ENCODE data around the gene TTLL13. TPM values are rescaled to one million over a fixed set of nuclear protein-coding genes. Genes with fewer than 3 reads are reported as not detected.
"Not testable (repeated sequence)": the region's sequence is repeated elsewhere in the genome, so short reads cannot be mapped to it uniquely, and the experiment has no call there.

The TTLL13 gene
- total and polyA plus RNA-seq, 2 donors = 0.05 TPM; not detected in 1

DNA sequence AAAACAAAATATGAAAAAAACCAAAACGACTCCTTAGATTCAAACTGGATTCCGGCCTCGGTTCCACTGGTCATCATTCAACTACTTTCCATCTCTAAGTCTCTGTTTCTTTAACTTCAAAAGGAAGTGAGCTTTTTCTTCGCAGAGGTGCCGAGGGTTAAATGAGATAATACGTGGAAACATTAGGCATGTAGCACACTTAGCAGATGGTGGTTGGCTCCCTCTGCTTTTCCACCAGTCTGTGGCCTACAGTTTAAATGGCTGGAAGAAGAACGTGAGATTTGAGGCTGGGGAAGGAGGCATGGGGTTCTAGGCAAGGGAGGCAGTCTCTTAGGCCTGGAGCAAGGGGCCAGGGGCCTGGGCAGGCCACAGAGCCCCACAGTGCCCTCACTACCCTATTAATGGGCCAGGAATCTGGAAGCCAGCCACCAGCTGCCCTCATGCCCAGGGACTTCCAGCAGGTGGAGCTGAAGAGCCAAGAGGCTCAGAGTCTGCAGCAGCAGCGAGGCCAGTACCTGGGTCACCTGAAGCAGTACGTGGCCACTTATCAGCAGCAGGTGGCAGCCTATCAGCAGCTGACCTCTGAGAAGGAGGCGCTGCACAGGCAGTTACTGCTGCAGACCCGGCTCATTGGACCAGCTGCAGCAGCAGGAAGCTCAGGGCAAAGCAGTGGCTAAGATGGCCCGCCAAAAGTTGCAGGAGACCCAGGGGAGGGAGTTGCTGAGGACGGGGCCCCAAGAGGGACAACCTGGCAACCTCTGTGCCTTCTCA lies 43.9 kb downstream of the TTLL13 start:
- not testable (repeated sequence) for H3K4me1 ChIP-seq (ENCODE audit: insufficient read depth); H3K27ac ChIP-seq (ENCODE audit: low read depth); DNase-seq (ENCODE audit: extremely low spot score); H3K4me3 ChIP-seq (ENCODE audit: low read depth, low read length); H3K36me3 ChIP-seq (ENCODE audit: insufficient read depth)
- WGBS = 60% methylated on average over 13 of the region's 13 CpGs

DNA sequence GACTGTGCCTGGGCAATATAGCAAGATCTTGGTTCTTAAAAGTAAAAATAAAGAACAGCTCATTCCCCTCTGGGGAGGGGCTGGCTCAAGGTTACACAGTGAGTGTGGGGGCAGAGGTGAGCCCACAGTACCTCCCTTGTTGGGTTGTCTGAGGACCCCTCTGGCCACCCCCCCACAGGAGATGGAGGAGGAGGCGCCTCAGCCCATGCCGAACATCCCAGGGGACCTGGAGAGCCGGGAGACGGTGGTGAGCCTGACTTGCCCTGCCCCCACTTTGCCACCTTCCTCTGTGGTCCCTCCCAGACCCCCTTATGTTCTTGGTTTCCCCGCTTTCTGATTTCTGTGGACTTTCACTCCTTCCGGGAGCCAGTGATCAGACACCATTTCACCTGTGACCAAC lies 44.8 kb downstream of the TTLL13 start:
- no peak overlapping the region for H3K4me3 ChIP-seq (ENCODE audit: low read depth, low read length)
- no peaks in the 10 kb centered on the region for H3K4me1 ChIP-seq (ENCODE audit: insufficient read depth)
- no peaks in the 10 kb centered on the region for H3K36me3 ChIP-seq (ENCODE audit: insufficient read depth)
- WGBS = 76% methylated on average over 6 of the region's 6 CpGs
- DNase-seq (ENCODE audit: extremely low spot score) = no peak
- H3K27ac ChIP-seq (ENCODE audit: low read depth) = no peak overlapping the region

DNA sequence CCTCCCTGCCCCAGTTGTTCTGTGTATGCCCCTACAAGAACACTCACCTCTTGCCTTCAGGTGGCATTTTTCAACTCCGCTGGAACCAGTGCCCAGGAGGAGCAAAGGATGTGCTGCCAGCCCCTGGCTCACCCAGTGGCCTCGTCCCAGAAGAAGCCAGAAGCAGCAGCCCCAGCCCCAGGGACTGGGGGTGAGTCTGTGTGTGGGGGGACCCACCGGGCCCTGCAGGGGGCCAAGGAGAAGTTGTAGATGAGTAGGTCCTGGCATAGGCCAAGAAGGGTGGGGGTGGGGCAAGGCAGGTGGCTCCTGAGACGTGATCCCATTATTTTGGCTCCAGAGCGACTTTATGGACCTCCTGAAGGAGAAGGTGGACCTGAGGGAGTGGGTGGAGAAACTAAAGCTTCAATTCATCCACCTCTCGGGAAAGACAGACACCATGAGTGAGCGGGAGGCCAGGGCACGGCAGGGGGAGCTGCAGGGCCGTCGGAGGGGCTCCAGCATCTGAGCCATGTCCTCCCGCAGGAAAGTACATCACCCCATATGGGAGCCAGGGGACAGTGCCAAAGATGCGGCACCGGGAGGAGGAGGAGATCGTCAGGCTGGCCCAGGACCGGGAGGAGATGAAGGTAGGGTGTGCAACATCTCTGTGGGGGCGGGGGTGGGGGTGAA lies 45.4 kb downstream of the TTLL13 start:
- Histone ChIP-seq H3K4me3 (ENCODE audit: low read depth, low read length) (no peak overlapping the region), H3K36me3 (ENCODE audit: insufficient read depth) (no peaks in the 10 kb centered on the region), H3K4me1 (ENCODE audit: insufficient read depth) (no peaks in the 10 kb centered on the region), H3K27ac (ENCODE audit: low read depth) (no peak overlapping the region)
- DNase-seq (ENCODE audit: extremely low spot score) = no peak
- WGBS = 54% methylated on average over 16 of the region's 16 CpGs

DNA sequence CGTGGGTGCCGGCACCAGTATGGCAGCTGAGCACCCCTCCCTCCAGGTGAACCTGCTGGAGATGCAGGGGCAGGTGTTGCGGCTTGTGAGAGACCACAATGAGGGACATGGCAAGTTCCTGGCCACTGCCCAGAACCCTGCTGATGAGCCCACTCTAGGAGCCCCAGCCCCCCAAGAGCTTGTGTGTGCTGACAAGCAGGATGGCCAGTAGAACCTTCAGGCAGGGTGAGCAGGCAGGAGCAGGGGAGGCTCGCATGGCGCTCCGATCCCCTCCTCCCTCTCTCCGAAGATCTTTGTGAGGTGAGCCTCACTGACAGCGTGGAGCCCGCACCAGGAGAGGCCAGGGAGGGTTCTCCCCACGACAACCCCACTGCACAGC lies 45.9 kb downstream of the TTLL13 start:
- H3K4me3 ChIP-seq (ENCODE audit: low read depth, low read length) = no peak overlapping the region
- no peak overlapping the region for H3K27ac ChIP-seq (ENCODE audit: low read depth)
- no peaks in the 10 kb centered on the region for H3K4me1 ChIP-seq (ENCODE audit: insufficient read depth)
- no peaks in the 10 kb centered on the region for H3K36me3 ChIP-seq (ENCODE audit: insufficient read depth)
- DNase-seq (ENCODE audit: extremely low spot score) = no peak
- 47% methylated on average over 10 of the region's 10 CpGs for WGBS

DNA sequence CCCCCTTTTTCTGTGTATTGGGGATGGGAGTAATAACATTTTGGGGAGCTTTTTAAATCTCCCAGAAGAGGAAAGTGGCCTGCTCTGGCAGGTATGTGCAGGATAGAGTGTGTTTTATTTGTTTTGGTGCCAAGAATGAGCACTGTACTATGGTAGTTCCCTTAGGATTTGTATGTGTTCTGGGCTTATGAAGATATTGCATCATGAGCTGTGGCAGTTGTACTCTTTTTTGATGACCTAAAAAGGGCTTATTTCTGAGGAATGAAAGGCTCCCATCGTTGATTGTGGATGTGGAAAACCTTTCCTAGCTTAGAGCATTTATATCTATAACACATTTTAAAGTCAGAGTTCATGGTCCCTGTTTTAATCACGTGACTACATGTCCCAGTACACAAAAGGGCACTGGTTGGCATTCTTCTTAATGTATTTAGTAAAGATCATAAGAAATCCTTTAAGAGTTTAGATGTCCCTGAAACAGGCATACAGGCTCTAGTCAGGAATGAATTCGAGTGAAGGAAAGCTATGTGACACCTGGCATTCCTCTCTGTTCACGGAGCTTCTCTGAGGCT lies 47.0 kb downstream of the TTLL13 start:
- not testable (repeated sequence) for H3K4me1 ChIP-seq (ENCODE audit: insufficient read depth); H3K4me3 ChIP-seq (ENCODE audit: low read depth, low read length)

DNA sequence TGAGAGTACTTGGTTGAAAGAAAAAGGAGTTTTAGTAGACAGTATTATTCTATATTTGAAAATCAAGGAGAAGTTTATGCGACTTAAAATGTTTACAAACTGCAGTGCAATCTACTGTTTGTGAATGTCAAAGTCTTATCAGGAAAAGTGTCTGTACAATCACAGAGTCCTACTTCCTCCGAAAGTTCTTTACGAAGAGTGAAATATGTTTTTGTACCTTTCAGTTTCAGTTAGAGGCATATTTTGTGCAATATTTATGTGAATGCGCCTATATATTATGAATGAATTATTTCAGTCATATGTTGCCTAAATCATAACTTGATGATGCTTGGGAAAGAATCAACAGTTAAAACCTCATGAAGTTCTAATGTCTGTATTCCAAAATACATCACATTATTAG lies 47.7 kb downstream of the TTLL13 start:
- Histone ChIP-seq H3K27ac (ENCODE audit: low read depth) (no peak overlapping the region), H3K4me1 (ENCODE audit: insufficient read depth) (no peaks in the 10 kb centered on the region), H3K4me3 (ENCODE audit: low read depth, low read length) (no peak overlapping the region), H3K36me3 (ENCODE audit: insufficient read depth) (no peaks in the 10 kb centered on the region)
- WGBS = 91% methylated on average over 4 of the region's 4 CpGs
- no peak for DNase-seq (ENCODE audit: extremely low spot score)

More for the DNA sequence above, 47.0 kb downstream of the TTLL13 start:
- H3K27ac ChIP-seq (ENCODE audit: low read depth); H3K36me3 ChIP-seq (ENCODE audit: insufficient read depth); DNase-seq (ENCODE audit: extremely low spot score): not testable (repeated sequence)
- WGBS = 69% methylated on average over 4 of the region's 4 CpGs

DNA sequence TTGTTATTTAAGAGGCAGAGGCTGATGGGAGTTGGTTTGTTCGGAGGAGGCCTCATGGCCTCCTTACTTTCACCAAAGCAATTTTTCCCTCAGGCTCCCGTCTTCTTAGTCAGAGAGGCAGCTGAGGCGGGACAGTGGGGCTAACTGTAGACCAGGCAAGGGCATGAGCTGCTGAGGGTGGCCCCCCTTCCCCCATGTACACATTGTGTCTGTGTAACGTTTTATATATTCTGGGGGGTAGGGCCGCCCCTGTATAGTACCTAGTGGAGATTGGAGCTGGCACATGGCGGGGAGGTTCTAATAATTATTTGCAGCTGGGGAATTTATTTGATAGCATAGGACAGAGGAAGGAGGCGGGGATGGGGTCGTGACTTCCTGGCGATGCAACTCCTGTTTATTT lies 51.2 kb downstream of the TTLL13 start:
- whole genome bisulfite sequencing = 84% methylated on average over 9 of the region's 9 CpGs
- Histone ChIP-seq H3K4me3 (ENCODE audit: low read depth, low read length) (no peak overlapping the region), H3K27ac (ENCODE audit: low read depth) (no peak overlapping the region), H3K4me1 (ENCODE audit: insufficient read depth) (no peaks in the 10 kb centered on the region), H3K36me3 (ENCODE audit: insufficient read depth) (no peaks in the 10 kb centered on the region)
- DNase-seq (ENCODE audit: extremely low spot score) = no peak

DNA sequence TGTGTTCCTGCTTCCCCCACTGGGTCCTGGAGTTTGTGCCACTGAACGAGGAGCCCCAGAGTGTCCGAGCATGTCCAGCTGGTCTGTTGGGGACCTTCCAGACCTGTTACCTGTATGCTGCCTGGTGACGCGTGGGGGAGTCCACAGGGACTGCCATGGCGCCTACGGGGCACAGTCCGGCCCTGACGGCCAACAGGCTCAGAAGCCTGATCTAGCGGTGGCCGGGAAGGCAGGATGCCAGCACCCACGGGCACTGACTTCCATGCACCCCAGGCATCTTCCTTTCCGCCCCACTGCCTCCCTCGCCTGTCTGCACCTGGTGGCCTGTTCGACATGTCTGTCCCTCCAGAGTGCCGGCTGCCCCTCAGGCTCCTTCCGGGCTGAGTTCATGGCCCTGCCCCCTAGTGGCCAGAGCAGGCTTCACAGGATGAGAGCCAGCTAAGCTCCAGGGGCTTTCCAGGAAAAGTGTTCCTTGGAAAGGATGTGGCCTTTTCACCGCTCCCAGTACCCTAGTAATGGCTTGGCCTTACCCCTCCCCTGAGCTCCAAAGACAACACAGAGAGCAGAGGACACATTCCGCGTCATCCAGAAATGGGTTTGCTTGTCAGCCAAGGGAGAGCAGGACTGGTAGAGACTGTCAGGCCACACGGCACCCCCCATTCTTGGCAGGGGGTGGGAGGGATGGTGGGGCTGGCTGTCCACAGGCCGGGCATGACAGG lies 51.8 kb downstream of the TTLL13 start:
- no peak overlapping the region for H3K27ac ChIP-seq (ENCODE audit: low read depth)
- 65% methylated on average over 21 of the region's 21 CpGs for WGBS

DNA sequence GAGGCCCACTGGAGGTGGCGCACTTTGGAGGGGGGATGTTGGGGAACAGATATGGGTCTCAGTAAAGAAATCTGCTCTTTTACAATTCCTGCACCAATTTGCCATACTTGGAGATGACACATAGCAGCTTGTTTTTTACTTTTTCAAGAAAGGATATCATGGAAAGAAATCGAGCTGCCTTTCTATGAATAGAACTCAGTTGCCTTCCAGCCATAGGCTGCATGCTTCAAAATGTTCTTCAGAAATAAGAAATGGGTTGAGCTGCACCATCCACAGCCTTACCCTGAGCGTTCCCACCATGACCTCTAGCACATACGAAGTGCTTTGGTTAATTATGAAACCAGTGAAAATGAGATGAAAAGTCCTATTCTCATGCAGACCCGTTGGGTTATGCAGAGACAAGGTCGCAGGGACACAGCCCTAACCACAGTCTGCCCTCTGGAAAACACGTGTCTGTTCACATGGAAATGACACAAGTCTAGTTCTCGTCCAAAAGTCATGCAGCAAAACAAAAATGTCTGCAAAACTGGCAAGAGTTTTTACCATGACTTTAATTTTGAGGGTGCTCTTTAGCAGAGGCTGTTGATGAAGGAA lies 52.4 kb downstream of the TTLL13 start:
- no peak overlapping the region for H3K27ac ChIP-seq (ENCODE audit: low read depth)
- 77% methylated on average over 8 of the region's 8 CpGs for WGBS
- H3K4me1 ChIP-seq (ENCODE audit: insufficient read depth) = no peaks in the 10 kb centered on the region
- DNase-seq (ENCODE audit: extremely low spot score) = no peak
- H3K4me3 ChIP-seq (ENCODE audit: low read depth, low read length) = no peak overlapping the region
- no peaks in the 10 kb centered on the region for H3K36me3 ChIP-seq (ENCODE audit: insufficient read depth)

More for the DNA sequence above, 51.8 kb downstream of the TTLL13 start:
- Histone ChIP-seq H3K4me1 (ENCODE audit: insufficient read depth) (no peaks in the 10 kb centered on the region), H3K4me3 (ENCODE audit: low read depth, low read length) (no peak overlapping the region), H3K36me3 (ENCODE audit: insufficient read depth) (no peaks in the 10 kb centered on the region)
- DNase-seq (ENCODE audit: extremely low spot score) = no peak

DNA sequence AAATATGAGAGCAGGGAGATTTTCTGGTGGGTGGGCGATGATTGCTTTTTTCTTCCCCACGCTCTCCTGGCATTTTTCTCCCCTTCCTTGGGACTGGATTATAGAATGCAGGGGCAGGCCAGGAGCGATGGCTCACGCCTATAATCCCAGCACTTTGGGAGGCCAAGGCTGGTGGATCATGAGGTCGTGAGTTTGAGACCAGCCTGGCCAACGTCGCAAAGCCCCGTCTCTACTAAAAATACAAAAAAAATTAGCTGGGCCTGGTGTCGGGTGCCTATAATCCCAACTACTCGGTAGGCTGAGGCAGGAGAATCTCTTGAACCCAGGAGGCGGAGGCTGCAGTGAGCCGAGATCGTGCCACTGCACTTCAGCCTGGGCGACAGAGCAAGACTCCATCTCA lies 56.0 kb downstream of the TTLL13 start:
- WGBS = 91% methylated on average over 14 of the region's 14 CpGs
- H3K4me1 ChIP-seq (ENCODE audit: insufficient read depth); H3K36me3 ChIP-seq (ENCODE audit: insufficient read depth); H3K27ac ChIP-seq (ENCODE audit: low read depth); DNase-seq (ENCODE audit: extremely low spot score); H3K4me3 ChIP-seq (ENCODE audit: low read depth, low read length): not testable (repeated sequence)

DNA sequence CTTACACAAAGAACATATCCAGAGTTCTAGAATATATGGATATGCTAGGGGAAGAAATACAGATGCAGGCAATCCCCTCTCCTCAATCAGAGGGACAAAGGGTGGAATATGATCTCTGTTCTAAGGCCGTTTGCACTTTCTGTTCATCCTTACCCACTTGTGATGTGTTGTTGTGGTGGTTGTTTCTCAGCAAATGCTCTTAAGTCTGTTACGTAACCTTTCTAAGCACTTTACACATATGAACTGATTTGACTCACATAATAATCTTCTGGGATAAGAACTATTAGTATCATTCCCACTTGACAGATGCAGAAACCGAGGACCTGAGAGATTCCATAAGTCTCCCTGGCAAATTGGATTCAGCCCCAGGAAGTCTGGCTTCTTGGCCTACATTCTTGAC lies 56.6 kb downstream of the TTLL13 start:
- DNase-seq (ENCODE audit: extremely low spot score) = no peak
- 87% methylated on average over 3 of the region's 3 CpGs for WGBS
- Histone ChIP-seq H3K36me3 (ENCODE audit: insufficient read depth) (no peaks in the 10 kb centered on the region), H3K4me3 (ENCODE audit: low read depth, low read length) (no peak overlapping the region), H3K4me1 (ENCODE audit: insufficient read depth) (no peaks in the 10 kb centered on the region), H3K27ac (ENCODE audit: low read depth) (no peak overlapping the region)

DNA sequence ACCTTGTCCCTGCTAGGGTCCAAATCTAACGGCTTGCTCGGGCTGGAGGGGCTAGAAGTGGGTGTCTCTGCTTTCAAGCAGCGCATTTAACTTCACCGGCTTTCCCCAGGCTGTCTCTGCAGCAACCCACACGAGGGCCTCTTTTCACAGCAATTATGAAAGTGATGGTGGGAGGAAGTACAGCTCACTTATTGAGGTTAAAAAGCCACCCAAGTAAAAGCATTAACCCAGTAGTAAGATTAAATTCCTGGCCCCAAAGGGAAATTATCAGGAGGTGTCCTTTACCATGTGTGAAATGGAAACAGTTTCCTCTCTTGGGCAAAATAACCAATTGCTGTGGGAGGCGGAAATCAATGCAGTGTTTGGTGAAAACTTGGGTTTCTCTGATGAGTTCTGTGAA lies 57.2 kb downstream of the TTLL13 start:
- Histone ChIP-seq H3K4me3 (ENCODE audit: low read depth, low read length) (no peak overlapping the region), H3K4me1 (ENCODE audit: insufficient read depth) (no peaks in the 10 kb centered on the region), H3K27ac (ENCODE audit: low read depth) (no peak overlapping the region), H3K36me3 (ENCODE audit: insufficient read depth) (no peaks in the 10 kb centered on the region)
- WGBS = 53% methylated on average over 6 of the region's 6 CpGs
- no peak for DNase-seq (ENCODE audit: extremely low spot score)

DNA sequence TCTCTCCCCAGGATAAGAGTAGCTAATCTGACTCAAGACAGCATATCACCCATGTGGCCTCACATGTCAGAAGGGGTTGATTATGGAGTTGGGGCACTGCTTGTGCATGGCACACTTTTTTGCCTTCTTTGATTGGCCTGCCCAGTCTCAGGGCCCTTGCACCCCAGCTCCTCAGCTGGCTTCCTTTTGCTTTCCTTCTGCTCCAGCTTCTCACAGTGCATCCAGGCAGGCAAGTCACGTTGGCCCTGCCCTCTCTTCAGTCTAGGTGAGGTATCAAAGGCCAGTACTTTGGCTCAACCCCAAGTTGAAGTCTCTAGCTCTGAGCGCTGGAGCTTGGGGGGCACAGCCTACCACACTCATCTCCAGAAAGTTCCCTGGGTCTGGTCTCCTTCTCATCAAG lies 58.3 kb downstream of the TTLL13 start:
- WGBS = 92% methylated on average over 2 of the region's 2 CpGs

More for the DNA sequence above, 58.3 kb downstream of the TTLL13 start:
- Histone ChIP-seq H3K27ac (ENCODE audit: low read depth) (no peak overlapping the region), H3K36me3 (ENCODE audit: insufficient read depth) (no peaks in the 10 kb centered on the region), H3K4me1 (ENCODE audit: insufficient read depth) (no peaks in the 10 kb centered on the region), H3K4me3 (ENCODE audit: low read depth, low read length) (no peak overlapping the region)
- no peak for DNase-seq (ENCODE audit: extremely low spot score)

All from urinary bladder (tissue), 4 donors.